Measurements from ENCODE around the gene HSD3B7.

Gene HSD3B7

GRCh38 chr16:31032736-31033708 is 48.0 kb downstream of the HSD3B7 start, which contains the start of gene STX4:
Gene STX4 (plus strand): TSS chr16:31033558. CDS start chr16:31033806, 248 bp downstream.
- FAIRE-seq: no peak
- DNase-seq (ENCODE audit: insufficient read length, low spot score): peak; percentile 81

GRCh38 chr16:31033709-31034492 is 48.9 kb downstream of the HSD3B7 start:
- peak; percentile 88 for DNase-seq (ENCODE audit: insufficient read length, low spot score)
- no peak for FAIRE-seq
- no peak for TF ChIP-seq CTCF (IDR thresholded peaks at IDR 0.05; ENCODE audit: insufficient read depth, missing control alignments)

More at GRCh38 chr16:31032736-31033708, 48.0 kb downstream of the HSD3B7 start, which contains the start of gene STX4:
- TF ChIP-seq CTCF (IDR thresholded peaks at IDR 0.05; ENCODE audit: insufficient read depth, missing control alignments): no peak

- TF ChIP-seq CTCF (IDR thresholded peaks at IDR 0.05; ENCODE audit: insufficient read depth, missing control alignments): no peak
- FAIRE-seq (no peak), DNase-seq (ENCODE audit: insufficient read length, low spot score) (no peak)
Observed at GRCh38 chr16:31036691-31037090, 51.7 kb downstream of the HSD3B7 start.

Measured in D721Med (cell line).